HUES6 (cell line): ENCODE measurements around the gene BAIAP2L1.

Source experiments
- H3K27ac ChIP-seq: 2 replicates; pipeline ENCODE4 v1.7.0; 2013; ENCODE audit warnings: low read depth, mild to moderate bottlenecking, low read length, inconsistent platforms
- H3K27me3 ChIP-seq: 2 replicates; pipeline ENCODE4 v1.6.1; 2013; ENCODE audit warnings: low read length; ENCODE audit not compliant: control insufficient read depth, insufficient read depth
- H3K36me3 ChIP-seq: 2 replicates; pipeline ENCODE4 v1.6.1; 2013; ENCODE audit warnings: low read length; ENCODE audit not compliant: control insufficient read depth, insufficient read depth
- H3K4me1 ChIP-seq: 2 replicates; pipeline ENCODE4 v1.6.1; 2013; ENCODE audit warnings: low read length; ENCODE audit not compliant: control insufficient read depth, insufficient read depth
- H3K4me3 ChIP-seq: 2 replicates; pipeline ENCODE4 v1.5.1; 2013; ENCODE audit warnings: low read depth, low read length
- H3K9ac ChIP-seq: one replicate; pipeline ENCODE4 v1.6.1; 2013; ENCODE audit warnings: mild to moderate bottlenecking, low read length
- H3K9me3 ChIP-seq: 2 replicates; pipeline ENCODE4 v1.6.1; 2013; ENCODE audit warnings: low read depth, low read length; ENCODE audit not compliant: control insufficient read depth, insufficient read depth

BAIAP2L1 gene

DNA sequence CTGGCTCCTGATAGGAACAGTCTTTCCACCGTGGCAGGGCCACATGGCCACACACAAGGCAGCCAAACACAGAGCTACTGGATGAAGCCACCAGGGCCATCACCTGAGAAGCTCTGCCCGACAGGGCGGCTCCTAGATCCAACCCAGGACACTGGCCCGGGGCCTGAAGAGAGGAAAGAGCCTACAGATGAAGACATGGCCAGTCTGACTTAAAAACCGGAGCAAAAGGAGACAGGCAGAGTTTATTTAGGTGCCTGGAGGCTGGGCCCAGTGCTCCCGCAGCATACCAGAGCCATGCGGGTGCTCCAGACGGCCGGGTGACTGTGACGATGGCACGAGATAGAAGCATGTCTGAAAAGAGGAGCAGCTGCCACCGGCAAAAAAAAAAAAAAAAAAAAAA lies 152.7 kb downstream of the BAIAP2L1 start:
- Histone ChIP-seq H3K4me1 (peaks cover 10% of the 10 kb centered on the region), H3K9ac (no peak overlapping the region), H3K27me3 (no peaks in the 10 kb centered on the region), H3K9me3 (no peaks in the 10 kb centered on the region), H3K4me3 (no peak overlapping the region), H3K27ac (no peak overlapping the region), H3K36me3 (0 out of 2 replicates have a peak, but pooled peaks cover 4% of the 10 kb centered on the region)

DNA sequence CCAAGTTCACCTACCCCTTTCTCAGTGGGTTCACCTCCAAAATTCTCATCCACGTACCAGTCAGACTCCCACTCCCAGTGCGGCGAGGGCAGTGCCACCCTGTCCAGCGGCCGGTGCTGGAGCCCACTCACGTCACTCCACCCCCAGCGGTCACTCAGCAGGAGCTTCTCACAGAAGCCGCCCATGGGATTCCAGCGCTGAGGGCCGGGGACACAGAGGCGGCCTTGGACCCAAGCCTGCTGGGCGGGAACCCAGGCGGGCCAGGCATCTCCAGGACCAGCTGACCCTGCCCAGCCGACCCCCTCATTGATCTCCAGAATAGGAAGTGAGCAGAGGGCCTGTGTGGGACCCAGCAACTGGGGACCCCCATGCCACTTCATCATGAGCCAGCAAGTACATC lies 156.0 kb downstream of the BAIAP2L1 start:
- Histone ChIP-seq H3K9ac (no peak overlapping the region), H3K27ac (no peak overlapping the region), H3K9me3 (no peaks in the 10 kb centered on the region), H3K36me3 (0 out of 2 replicates have a peak, but pooled peaks cover 4% of the 10 kb centered on the region), H3K27me3 (no peaks in the 10 kb centered on the region), H3K4me3 (no peak overlapping the region), H3K4me1 (0 out of 2 replicates have a peak, but pooled peaks cover 3% of the 10 kb centered on the region)

DNA sequence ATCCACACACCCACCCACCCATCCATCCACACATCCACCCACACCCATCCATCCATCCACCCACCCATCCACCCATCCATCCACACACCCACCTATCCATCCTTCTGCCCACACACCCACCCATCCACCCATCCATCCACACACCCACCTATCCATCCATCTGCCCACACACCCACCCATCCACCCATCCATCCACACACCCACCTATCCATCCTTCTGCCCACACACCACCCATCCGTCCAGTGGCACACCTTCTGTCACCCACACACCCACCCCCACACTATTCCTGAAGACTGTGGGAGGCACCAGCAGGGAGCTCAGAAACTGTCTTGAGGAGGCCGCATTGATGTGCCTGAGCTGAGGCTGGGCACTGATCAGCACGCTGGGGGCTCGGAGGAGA lies 158.0 kb downstream of the BAIAP2L1 start:
- no peak overlapping the region for H3K9ac ChIP-seq
- H3K4me1 ChIP-seq = 0 out of 2 replicates have a peak, but pooled peaks cover 3% of the 10 kb centered on the region
- no peak overlapping the region for H3K27ac ChIP-seq
- no peak overlapping the region for H3K4me3 ChIP-seq
- H3K27me3 ChIP-seq = no peaks in the 10 kb centered on the region
- H3K9me3 ChIP-seq = no peaks in the 10 kb centered on the region
- H3K36me3 ChIP-seq = 0 out of 2 replicates have a peak, but pooled peaks cover 4% of the 10 kb centered on the region

DNA sequence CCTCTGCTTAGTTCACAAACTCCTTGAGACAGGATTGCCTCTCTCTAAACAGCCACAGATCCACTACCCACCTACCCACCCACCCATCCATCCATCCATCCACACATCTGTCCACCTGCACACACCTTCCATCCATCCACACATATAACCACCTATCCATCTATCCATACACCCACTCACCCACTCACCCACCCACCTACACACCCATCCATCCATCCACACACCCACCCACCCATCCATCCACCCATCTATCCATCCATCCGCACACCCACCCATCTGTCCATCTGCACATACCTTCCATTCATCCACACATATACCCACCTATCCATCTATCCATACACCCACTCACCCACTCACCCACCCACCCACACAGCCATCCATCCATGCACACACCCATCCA lies 158.5 kb downstream of the BAIAP2L1 start:
- Histone ChIP-seq H3K9ac (no peak overlapping the region), H3K27me3 (no peaks in the 10 kb centered on the region), H3K4me3 (no peak overlapping the region), H3K4me1 (0 out of 2 replicates have a peak, but pooled peaks cover 3% of the 10 kb centered on the region), H3K9me3 (no peaks in the 10 kb centered on the region), H3K36me3 (0 out of 2 replicates have a peak, but pooled peaks cover 4% of the 10 kb centered on the region), H3K27ac (no peak overlapping the region)

DNA sequence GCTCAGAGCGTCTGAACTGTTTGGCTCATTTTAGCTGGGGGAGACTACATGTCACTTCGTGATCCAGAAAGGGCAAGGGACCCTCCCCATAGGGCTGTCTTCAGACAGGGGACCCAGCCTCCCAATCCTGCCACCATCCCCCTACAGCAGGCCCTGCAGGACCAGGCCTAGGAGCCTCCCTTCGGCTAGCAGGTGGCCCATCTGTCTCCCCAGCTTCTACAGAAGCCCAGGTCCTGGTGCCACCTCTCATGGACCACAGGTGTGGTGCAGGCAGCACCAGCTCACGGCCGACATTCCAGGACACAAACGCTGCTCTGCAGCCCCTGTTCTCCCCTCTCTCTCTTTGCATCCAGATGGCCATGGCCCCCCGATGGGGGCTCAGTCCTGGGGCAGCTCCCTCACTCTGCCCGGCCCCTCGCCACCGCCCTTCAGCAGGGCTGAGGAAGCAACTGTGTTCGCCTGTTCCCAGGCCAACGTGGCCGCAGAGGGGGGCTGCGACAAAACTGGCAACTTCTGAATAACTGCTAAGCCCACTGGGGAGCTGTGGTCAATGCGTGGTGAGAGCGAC lies 159.1 kb downstream of the BAIAP2L1 start:
- 0 out of 2 replicates have a peak, but pooled peaks cover 3% of the 10 kb centered on the region for H3K4me1 ChIP-seq
- H3K4me3 ChIP-seq = no peak overlapping the region
- no peaks in the 10 kb centered on the region for H3K27me3 ChIP-seq
- no peak overlapping the region for H3K9ac ChIP-seq
- H3K9me3 ChIP-seq = no peaks in the 10 kb centered on the region
- H3K36me3 ChIP-seq = 0 out of 2 replicates have a peak, but pooled peaks cover 4% of the 10 kb centered on the region
- H3K27ac ChIP-seq = no peak overlapping the region
